ENCODE results near the gene ABCC3. TPM values are rescaled to one million over a fixed set of nuclear protein-coding genes. Genes with fewer than 3 reads are reported as not detected.

Gene ABCC3
- total and polyA plus RNA-seq, 9 of the 15 experiments (the other 6 are each of a cell fraction or from before 2014, with no cell fraction given) = 0.03 to 1.6 (median 0.42) TPM; not detected in 5

- TF ChIP-seq BRF1 (IDR thresholded peaks at IDR 0.05; ENCODE audit: borderline replicate concordance, extremely low read depth, insufficient read length) (no peak), ZFP1 (CRISPR knock-in tag; IDR thresholded peaks at IDR 0.05) (no peak), SRSF1 (IDR thresholded peaks at IDR 0.05; ENCODE audit: low read depth, low read length) (no peak), NEUROD1 (IDR thresholded peaks at IDR 0.05; ENCODE audit: borderline replicate concordance, low read depth, low read length, partially characterized antibody) (no peak), RUNX1 (IDR thresholded peaks at IDR 0.05; ENCODE audit: low read depth) (no peak), FOXK2 (conservative IDR thresholded peaks at IDR 0.05 in 1 of 2, IDR thresholded peaks at IDR 0.05 in 1 of 2; ENCODE audit: low read depth in 2 of 2) (no peak), NBN (IDR thresholded peaks at IDR 0.05; ENCODE audit: low read depth) (no peak), CGGBP1 (CRISPR knock-in tag; IDR thresholded peaks at IDR 0.05) (no peak), ZNF436 (CRISPR knock-in tag; IDR thresholded peaks at IDR 0.05) (peak; percentile 58; the same call in 1 of the 2 replicates), TRIM28 (IDR thresholded peaks at IDR 0.05) (no peak), FUS (optimal IDR thresholded peaks at IDR 0.05; ENCODE audit: low read depth, low read length) (no peak), ZBTB17 (CRISPR knock-in tag; IDR thresholded peaks at IDR 0.05) (no peak), HDAC8 (tag; IDR thresholded peaks at IDR 0.05) (no peak), SMARCA5 (IDR thresholded peaks at IDR 0.05) (peak; percentile 57; the same call in 1 of the 2 replicates), FOXP1 (CRISPR knock-in tag; IDR thresholded peaks at IDR 0.05) (no peak), CHCHD3 (CRISPR knock-in tag; IDR thresholded peaks at IDR 0.05) (no peak), HDAC6 (IDR thresholded peaks at IDR 0.05; ENCODE audit: low read depth, low read length) (no peak), ZNF766 (CRISPR knock-in tag; conservative IDR thresholded peaks at IDR 0.05) (no peak), IFI16 (CRISPR knock-in tag; IDR thresholded peaks at IDR 0.05) (no peak), BRCA1 (IDR thresholded peaks at IDR 0.05) (no peak), BRCA1 (CRISPR knock-in tag; IDR thresholded peaks at IDR 0.05) (no peak), CCAR2 (IDR thresholded peaks at IDR 0.05; ENCODE audit: low read depth, low read length) (no peak), HNRNPUL1 (IDR thresholded peaks at IDR 0.05; ENCODE audit: low read length) (no peak), NR1H2 (CRISPR knock-in tag; IDR thresholded peaks at IDR 0.05) (no peak)
- TF ChIP-seq, protein P1, sequence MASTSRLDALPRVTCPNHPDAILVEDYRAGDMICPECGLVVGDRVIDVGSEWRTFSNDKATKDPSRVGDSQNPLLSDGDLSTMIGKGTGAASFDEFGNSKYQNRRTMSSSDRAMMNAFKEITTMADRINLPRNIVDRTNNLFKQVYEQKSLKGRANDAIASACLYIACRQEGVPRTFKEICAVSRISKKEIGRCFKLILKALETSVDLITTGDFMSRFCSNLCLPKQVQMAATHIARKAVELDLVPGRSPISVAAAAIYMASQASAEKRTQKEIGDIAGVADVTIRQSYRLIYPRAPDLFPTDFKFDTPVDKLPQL (IDR thresholded peaks at IDR 0.05; ENCODE audit: extremely low read depth, insufficient read length) = no peak
- TF ChIP-seq, protein P2, sequence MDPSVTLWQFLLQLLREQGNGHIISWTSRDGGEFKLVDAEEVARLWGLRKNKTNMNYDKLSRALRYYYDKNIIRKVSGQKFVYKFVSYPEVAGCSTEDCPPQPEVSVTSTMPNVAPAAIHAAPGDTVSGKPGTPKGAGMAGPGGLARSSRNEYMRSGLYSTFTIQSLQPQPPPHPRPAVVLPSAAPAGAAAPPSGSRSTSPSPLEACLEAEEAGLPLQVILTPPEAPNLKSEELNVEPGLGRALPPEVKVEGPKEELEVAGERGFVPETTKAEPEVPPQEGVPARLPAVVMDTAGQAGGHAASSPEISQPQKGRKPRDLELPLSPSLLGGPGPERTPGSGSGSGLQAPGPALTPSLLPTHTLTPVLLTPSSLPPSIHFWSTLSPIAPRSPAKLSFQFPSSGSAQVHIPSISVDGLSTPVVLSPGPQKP (CRISPR knock-in tag; IDR thresholded peaks at IDR 0.05) = no peak
- TF ChIP-seq, protein P3, sequence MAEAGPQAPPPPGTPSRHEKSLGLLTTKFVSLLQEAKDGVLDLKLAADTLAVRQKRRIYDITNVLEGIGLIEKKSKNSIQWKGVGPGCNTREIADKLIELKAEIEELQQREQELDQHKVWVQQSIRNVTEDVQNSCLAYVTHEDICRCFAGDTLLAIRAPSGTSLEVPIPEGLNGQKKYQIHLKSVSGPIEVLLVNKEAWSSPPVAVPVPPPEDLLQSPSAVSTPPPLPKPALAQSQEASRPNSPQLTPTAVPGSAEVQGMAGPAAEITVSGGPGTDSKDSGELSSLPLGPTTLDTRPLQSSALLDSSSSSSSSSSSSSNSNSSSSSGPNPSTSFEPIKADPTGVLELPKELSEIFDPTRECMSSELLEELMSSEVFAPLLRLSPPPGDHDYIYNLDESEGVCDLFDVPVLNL (CRISPR knock-in tag; IDR thresholded peaks at IDR 0.05; ENCODE audit: low read depth) = no peak
- TF ChIP-seq, protein P4, sequence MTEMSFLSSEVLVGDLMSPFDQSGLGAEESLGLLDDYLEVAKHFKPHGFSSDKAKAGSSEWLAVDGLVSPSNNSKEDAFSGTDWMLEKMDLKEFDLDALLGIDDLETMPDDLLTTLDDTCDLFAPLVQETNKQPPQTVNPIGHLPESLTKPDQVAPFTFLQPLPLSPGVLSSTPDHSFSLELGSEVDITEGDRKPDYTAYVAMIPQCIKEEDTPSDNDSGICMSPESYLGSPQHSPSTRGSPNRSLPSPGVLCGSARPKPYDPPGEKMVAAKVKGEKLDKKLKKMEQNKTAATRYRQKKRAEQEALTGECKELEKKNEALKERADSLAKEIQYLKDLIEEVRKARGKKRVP (CRISPR knock-in tag; IDR thresholded peaks at IDR 0.05) = no peak
These were observed 47.8 kb downstream of the ABCC3 start (continued) for GRCh38 chr17:50682441-50682840.
